ENCODE measurements around the gene PCBD1. TPM values are rescaled to one million over a fixed set of nuclear protein-coding genes. Genes with fewer than 3 reads are reported as not detected.

The PCBD1 gene
- total RNA-seq, 2 experiments from 2014 or later, result 4.7 to 4.8 TPM

GRCh38 chr10:70928140-70928539 is 39.8 kb upstream of the PCBD1 start:
- no peak overlapping the region for H3K27ac Mint-ChIP-seq
- CTCF ChIA-PET, result no interaction called here
- ATAC-seq (ENCODE audit: poor library complexity), result no peak

GRCh38 chr10:70927189-70927943 is 39.0 kb upstream of the PCBD1 start:
- Histone ChIP-seq H3K27me3 (ENCODE audit: control insufficient read depth in 1 of 2, insufficient read depth in 2 of 2, low read length in 2 of 2) (peaks cover 0 to 2% of the 10 kb centered on the region in 2 experiments), H3K4me1 (ENCODE audit: insufficient read depth, low read length) (peaks cover 6% of the 10 kb centered on the region), H3K9me3 (ENCODE audit: control insufficient read depth in 1 of 2, insufficient read depth in 1 of 2, low read length in 2 of 2) (no peaks in the 10 kb centered on the region), H3K27ac (ENCODE audit: low read depth in 1 of 2, low read length in 2 of 2) (no peak overlapping the region), H3K4me3 (ENCODE audit: low read length) (no peak overlapping the region), H3K36me3 (ENCODE audit: insufficient read depth, low read length) (no peaks in the 10 kb centered on the region)
- H3K36me3 Mint-ChIP-seq (ENCODE audit: low read depth), result no peaks in the 10 kb centered on the region
- H3K27me3 Mint-ChIP-seq, result peaks cover 3% of the 10 kb centered on the region
- no peak for TF ChIP-seq CTCF (IDR thresholded peaks at IDR 0.05)
- ChIA-PET CTCF (no interaction called here), POLR2A (no interaction called here)
- no peaks in the 10 kb centered on the region for H3K4me1 Mint-ChIP-seq (ENCODE audit: low read depth)
- no peaks in the 10 kb centered on the region for H3K9me3 Mint-ChIP-seq
- no peak overlapping the region for H3K27ac Mint-ChIP-seq
- no peak overlapping the region for H3K4me3 Mint-ChIP-seq
- ATAC-seq (ENCODE audit: poor library complexity), result no peak
- DNase-seq, result no peak
- intact Hi-C loops (cut with DNase I, micrococcal nuclease), result loop anchor here in 1 of 2 experiments (10.0 kb wide), 1 partner anchor 357 kb away; no protein-coding TSS in a partner anchor

More at GRCh38 chr10:70928140-70928539, 39.8 kb upstream of the PCBD1 start:
- no peaks in the 10 kb centered on the region for H3K36me3 Mint-ChIP-seq (ENCODE audit: low read depth)
- Histone ChIP-seq H3K27ac (ENCODE audit: low read depth in 1 of 2, low read length in 2 of 2) (no peak overlapping the region), H3K27me3 (ENCODE audit: control insufficient read depth in 1 of 2, insufficient read depth in 2 of 2, low read length in 2 of 2) (peaks cover 0 to 2% of the 10 kb centered on the region in 2 experiments), H3K4me1 (ENCODE audit: insufficient read depth, low read length) (peaks cover 6% of the 10 kb centered on the region), H3K36me3 (ENCODE audit: insufficient read depth, low read length) (no peaks in the 10 kb centered on the region), H3K9me3 (ENCODE audit: control insufficient read depth in 1 of 2, insufficient read depth in 1 of 2, low read length in 2 of 2) (no peaks in the 10 kb centered on the region), H3K4me3 (ENCODE audit: low read length) (no peak overlapping the region)
- TF ChIP-seq CTCF (IDR thresholded peaks at IDR 0.05), result no peak
- no peaks in the 10 kb centered on the region for H3K9me3 Mint-ChIP-seq
- peaks cover 3% of the 10 kb centered on the region for H3K27me3 Mint-ChIP-seq
- no peak for DNase-seq
- H3K4me1 Mint-ChIP-seq (ENCODE audit: low read depth), result no peaks in the 10 kb centered on the region
- intact Hi-C loops (cut with DNase I, micrococcal nuclease), result loop anchor here in 1 of 2 experiments (10.0 kb wide), 1 partner anchor 357 kb away; no protein-coding TSS in a partner anchor
- POLR2A ChIA-PET, result no interaction called here
- H3K4me3 Mint-ChIP-seq, result no peak overlapping the region

GRCh38 chr10:70926226-70927000 is 38.0 kb upstream of the PCBD1 start:
- intact Hi-C loops (cut with DNase I, micrococcal nuclease), result loop anchor here in 1 of 2 experiments (10.0 kb wide), 1 partner anchor 358 kb away; no protein-coding TSS in a partner anchor
- Mint-ChIP-seq H3K36me3 (ENCODE audit: low read depth) (no peaks in the 10 kb centered on the region), H3K4me3 (no peak overlapping the region), H3K9me3 (no peaks in the 10 kb centered on the region), H3K27me3 (peaks cover 3% of the 10 kb centered on the region), H3K27ac (no peak overlapping the region), H3K4me1 (ENCODE audit: low read depth) (no peaks in the 10 kb centered on the region)
- H3K27ac ChIP-seq (ENCODE audit: low read depth in 1 of 2, low read length in 2 of 2), result no peak overlapping the region
- H3K9me3 ChIP-seq (ENCODE audit: control insufficient read depth in 1 of 2, insufficient read depth in 1 of 2, low read length in 2 of 2), result no peaks in the 10 kb centered on the region
- no peak for TF ChIP-seq CTCF (IDR thresholded peaks at IDR 0.05)
- H3K36me3 ChIP-seq (ENCODE audit: insufficient read depth, low read length), result no peaks in the 10 kb centered on the region
- H3K4me1 ChIP-seq (ENCODE audit: insufficient read depth, low read length), result peaks cover 6% of the 10 kb centered on the region
- ChIA-PET CTCF (no interaction called here), POLR2A (no interaction called here)
- DNase-seq (no peak), ATAC-seq (ENCODE audit: poor library complexity) (no peak)
- H3K4me3 ChIP-seq (ENCODE audit: low read length), result no peak overlapping the region
- H3K27me3 ChIP-seq (ENCODE audit: control insufficient read depth in 1 of 2, insufficient read depth in 2 of 2, low read length in 2 of 2), result peaks cover 0 to 2% of the 10 kb centered on the region in 2 experiments

Data from CD4-positive, alpha-beta T cell (primary cell).